Measurements from ENCODE around the gene NBPF10.
"Not testable (repeated sequence)": the region's sequence is repeated elsewhere in the genome, so short reads cannot be mapped to it uniquely, and the experiment has no call there.

GRCh38 chr1:146167740-146168139, 23.1 kb upstream of the NBPF10 start:
- not testable (repeated sequence) for TF ChIP-seq CTCF (IDR thresholded peaks at IDR 0.05 in 8 of 11, conservative IDR thresholded peaks at IDR 0.05 in 3 of 11); POLR2AphosphoS5 (IDR thresholded peaks at IDR 0.05)

Measured in spleen (tissue), 7 donors.